Pancreas (tissue), 10 donors: ENCODE results near the gene KASH5. TPM values are rescaled to one million over a fixed set of nuclear protein-coding genes. Genes with fewer than 3 reads are reported as not detected.

Experiments
- ATAC-seq, 4 donors: fragments of 200-7000 bp; cut with Tn5 transposase; one replicate each; pipeline versions ENCODE4 v1.8.0 to v1.9.1; 2020; ENCODE audit warnings: mild to moderate bottlenecking in 4 of 4, moderate library complexity in 4 of 4
- DNase-seq, 6 donors: peaks; one replicate each; pipeline ENCODE4 v3.0.0-alpha.2; 2020
- FAIRE-seq: peaks from 2 replicates; lab custom pipeline; 2012; peaks lifted over from hg19 to GRCh38; lab: Jason Lieb, UNC
- H3K27ac ChIP-seq, 4 donors: fragments of 200-600 bp; sonication (generic); 1 replicate in 3 of 4; 2 replicates in 1 of 4; pipeline versions ENCODE4 v1.5.0 to v1.8.0; 2020
- H3K27me3 ChIP-seq, 4 donors: fragments of 200-600 bp; one replicate each; pipeline ENCODE4 v1.8.0; 2021
- H3K36me3 ChIP-seq, 3 donors: fragments of 200-600 bp; sonication (generic) in 1 of 3; one replicate each; pipeline versions ENCODE4 v1.5.0 to v1.8.0; 2020 to 2021
- H3K4me1 ChIP-seq, 3 donors: fragments of 200-600 bp; one replicate each; pipeline ENCODE4 v1.8.0; 2021
- H3K4me3 ChIP-seq, 4 donors: fragments of 200-600 bp; sonication (generic) in 2 of 4; one replicate each; pipeline versions ENCODE4 v1.5.0 to v1.8.0; 2020 to 2021
- H3K9me3 ChIP-seq, 4 donors: fragments of 200-600 bp; one replicate each; pipeline ENCODE4 v1.8.0; 2021
- WGBS, 2 donors: extraction: QIAGEN DNeasy Blood & Tissue Kit; methylation state at CpG; one replicate each; pipeline ENCODE4 v1.1.7; 2013; 5-methylcytosine and 5-hydroxymethylcytosine counted together
- intact Hi-C, 3 donors: fragments of 100-400 bp; cut with DNase I; formaldehyde crosslinking; loops; one replicate each; pipeline versions ENCODE4 v1.11.1 to v1.14.2; 2022
- polyA plus RNA-seq, 2 donors: library from polyadenylated mRNA; stranded (reverse); fragments of 200-250 nt; gene quantifications; one replicate each; pipeline ENCODE4 v1.2.3, GENCODE V29; 2013
- total RNA-seq, 6 donors: library from RNA; stranded (reverse); fragmentation: NEBNext Ultra II Directional in 4 of 6; extraction: Animal tissue kit (Norgen Biotek cat#: 25700) in 4 of 6; gene quantifications; one replicate each; pipeline versions ENCODE4 v1.2.1 to v1.2.4, GENCODE V29; 2021 to 2023
- TF ChIP-seq, protein P1 (sequence below), 4 donors: fragments of 200-600 bp; sonication (generic) in 3 of 4; IDR thresholded peaks; one replicate each; pipeline versions ENCODE4 v1.5.0 to v1.8.0; 2021; ENCODE audit warnings: antibody characterized with exemption in 4 of 4
- donor health status: healthy with polysubstance abuse.
- donor health status: DM: no; HTN: no; CAD: no; lungs with moderate emphysema.
- donor health status: DM: no; HTN: no; CAD: no.
- donor health status: control.
- donor health status: control.
- donor health status: Bipolar disorder and iron deficiency.
- donor health status: DM: yes; HTN: yes; CAD: no.
- donor health status: DM: no; HTN: no; CAD: no.
- donor health status: DM: no; HTN: no; CAD: no.
- donor health status: DM: yes; HTN: yes; CAD: no.

KASH5 gene
- total and polyA plus RNA-seq, 8 donors = 1.2 to 3.3 (median 2.2) TPM

GRCh38 chr19:49408816-49409440 lies 20.9 kb downstream of the KASH5 start:
- Histone ChIP-seq H3K27me3 (no peaks in the 10 kb centered on the region), H3K36me3 (no peaks in the 10 kb centered on the region), H3K27ac (no peak overlapping the region), H3K4me3 (no peak overlapping the region), H3K9me3 (no peaks in the 10 kb centered on the region), H3K4me1 (no peaks in the 10 kb centered on the region)
- intact Hi-C loops = no loop called here
- 76 to 86% methylated on average over 7 to 8 of the region's 8 CpGs for WGBS, 2 donors
- FAIRE-seq (no peak), DNase-seq (no peak), ATAC-seq (no peak)
- TF ChIP-seq, protein P1, sequence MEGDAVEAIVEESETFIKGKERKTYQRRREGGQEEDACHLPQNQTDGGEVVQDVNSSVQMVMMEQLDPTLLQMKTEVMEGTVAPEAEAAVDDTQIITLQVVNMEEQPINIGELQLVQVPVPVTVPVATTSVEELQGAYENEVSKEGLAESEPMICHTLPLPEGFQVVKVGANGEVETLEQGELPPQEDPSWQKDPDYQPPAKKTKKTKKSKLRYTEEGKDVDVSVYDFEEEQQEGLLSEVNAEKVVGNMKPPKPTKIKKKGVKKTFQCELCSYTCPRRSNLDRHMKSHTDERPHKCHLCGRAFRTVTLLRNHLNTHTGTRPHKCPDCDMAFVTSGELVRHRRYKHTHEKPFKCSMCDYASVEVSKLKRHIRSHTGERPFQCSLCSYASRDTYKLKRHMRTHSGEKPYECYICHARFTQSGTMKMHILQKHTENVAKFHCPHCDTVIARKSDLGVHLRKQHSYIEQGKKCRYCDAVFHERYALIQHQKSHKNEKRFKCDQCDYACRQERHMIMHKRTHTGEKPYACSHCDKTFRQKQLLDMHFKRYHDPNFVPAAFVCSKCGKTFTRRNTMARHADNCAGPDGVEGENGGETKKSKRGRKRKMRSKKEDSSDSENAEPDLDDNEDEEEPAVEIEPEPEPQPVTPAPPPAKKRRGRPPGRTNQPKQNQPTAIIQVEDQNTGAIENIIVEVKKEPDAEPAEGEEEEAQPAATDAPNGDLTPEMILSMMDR (IDR thresholded peaks at IDR 0.05) = no peak

- no peaks in the 10 kb centered on the region for H3K27me3 ChIP-seq
- TF ChIP-seq, protein P1 (IDR thresholded peaks at IDR 0.05) = no peak
- H3K4me1 ChIP-seq = no peaks in the 10 kb centered on the region
- peak in 2 of 4 donors; percentile 33 to 43 for ATAC-seq
- H3K9me3 ChIP-seq = no peaks in the 10 kb centered on the region
- no peak for DNase-seq
- FAIRE-seq = no peak
- H3K27ac ChIP-seq = no peak overlapping the region
- H3K36me3 ChIP-seq = no peaks in the 10 kb centered on the region
- 76 to 77% methylated on average over 5 of the region's 5 CpGs for WGBS, 2 donors
- intact Hi-C loops = no loop called here
- H3K4me3 ChIP-seq = no peak overlapping the region
These were observed 21.5 kb downstream of the KASH5 start for GRCh38 chr19:49409441-49410029.

DNA sequence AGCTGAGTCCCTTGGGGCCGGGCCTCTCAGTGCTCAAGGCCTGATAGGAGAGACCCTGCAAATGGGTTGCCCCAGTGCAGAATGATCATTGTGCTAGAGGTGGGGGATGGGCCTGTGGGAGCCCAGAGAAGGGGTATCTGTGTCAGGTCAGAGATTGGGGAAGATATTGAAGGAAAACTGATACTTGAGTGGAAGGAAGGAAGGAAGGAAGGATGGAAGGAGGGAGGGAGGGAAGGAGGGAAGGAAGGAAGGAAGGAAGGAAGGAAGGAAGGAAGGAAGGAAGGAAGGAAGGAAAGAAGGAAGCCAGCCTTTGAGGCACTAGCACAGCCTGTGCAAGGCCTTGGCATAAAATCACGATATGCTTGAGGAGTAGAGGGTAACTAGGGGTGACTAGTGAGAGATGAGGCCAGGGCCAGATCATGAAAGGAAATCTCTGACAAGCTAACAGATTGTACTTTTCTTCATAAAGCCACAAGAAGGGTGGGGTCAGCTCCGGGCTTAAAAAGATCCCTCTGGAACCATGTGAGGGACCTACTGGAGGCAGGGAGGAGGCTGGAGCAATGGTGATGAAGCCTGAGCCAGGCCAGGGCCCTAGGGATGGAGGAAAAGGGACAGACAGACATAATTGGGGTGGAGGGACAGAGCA lies 23.8 kb downstream of the KASH5 start:
- H3K4me1 ChIP-seq = no peaks in the 10 kb centered on the region
- no peaks in the 10 kb centered on the region for H3K27me3 ChIP-seq
- ATAC-seq (no peak), DNase-seq (no peak), FAIRE-seq (no peak)
- H3K4me3 ChIP-seq = no peak overlapping the region
- intact Hi-C loops = no loop called here
- TF ChIP-seq, protein P1 (IDR thresholded peaks at IDR 0.05) = no peak
- WGBS, 2 donors = 69 to 77% methylated on average over 3 of the region's 3 CpGs
- no peaks in the 10 kb centered on the region for H3K9me3 ChIP-seq
- H3K36me3 ChIP-seq = no peaks in the 10 kb centered on the region
- H3K27ac ChIP-seq = no peak overlapping the region

DNA sequence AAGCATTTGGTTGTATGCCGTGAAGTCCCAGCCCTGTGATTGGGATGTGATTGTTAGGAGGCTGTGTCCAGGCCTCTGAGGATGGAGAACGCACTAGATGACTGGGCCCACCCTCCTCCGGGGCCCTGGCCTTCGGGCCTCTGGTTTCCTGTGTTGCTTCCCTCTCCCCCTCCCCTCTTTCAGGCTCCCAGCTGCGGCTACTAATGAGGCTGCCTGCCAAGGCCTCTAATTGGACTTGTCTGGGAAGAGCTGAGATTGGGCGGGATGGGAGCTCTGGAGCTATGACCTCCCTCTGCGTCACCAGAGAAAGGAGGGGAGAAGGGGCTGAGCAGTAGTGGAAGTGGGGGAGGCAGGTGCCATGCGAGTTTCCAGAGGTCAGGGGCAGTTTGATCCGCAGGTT lies 25.3 kb downstream of the KASH5 start:
- Histone ChIP-seq H3K36me3 (no peaks in the 10 kb centered on the region), H3K27me3 (no peaks in the 10 kb centered on the region), H3K4me3 (no peak overlapping the region), H3K9me3 (no peaks in the 10 kb centered on the region), H3K4me1 (no peaks in the 10 kb centered on the region), H3K27ac (no peak overlapping the region)
- intact Hi-C loops = no loop called here
- DNase-seq (no peak), ATAC-seq (no peak), FAIRE-seq (no peak)
- TF ChIP-seq, protein P1 (IDR thresholded peaks at IDR 0.05) = no peak
- WGBS, 2 donors = 75 to 81% methylated on average over 9 of the region's 9 CpGs

GRCh38 chr19:49414256-49414655 lies 26.2 kb downstream of the KASH5 start:
- 85 to 92% methylated on average over 3 of the region's 3 CpGs for WGBS, 2 donors
- no peak overlapping the region for H3K27ac ChIP-seq
- FAIRE-seq (no peak), ATAC-seq (no peak), DNase-seq (no peak)
- no peaks in the 10 kb centered on the region for H3K27me3 ChIP-seq
- intact Hi-C loops = no loop called here
- no peaks in the 10 kb centered on the region for H3K9me3 ChIP-seq
- no peaks in the 10 kb centered on the region for H3K4me1 ChIP-seq
- TF ChIP-seq, protein P1 (IDR thresholded peaks at IDR 0.05) = no peak
- no peak overlapping the region for H3K4me3 ChIP-seq
- no peaks in the 10 kb centered on the region for H3K36me3 ChIP-seq
